Stimulated activated naive B cell treated with anti-CD40 and anti-IgM and Interleukin-4, amounts not matched to agents 10 μg/mL and 1 μg/mL and 100 μg/mL, for 72 hours (primary cell): ENCODE results near the gene SEC24D.

ENCODE experiments used
- ATAC-seq, 2 donors: fragments of 150-1000 bp; cut with Tn5 transposase; replicated peaks; 2 replicates each; pipeline ENCODE4 v1.10.0; 2021; ENCODE audit warnings: moderate library complexity in 1 of 2
- DNase-seq: peaks from one replicate; pipeline ENCODE4 v3.0.0; 2021
- H3K27ac Mint-ChIP-seq: one replicate; pipeline ENCODE4 v1.8.0; 2022; ENCODE audit warnings: mild to moderate bottlenecking, mixed read lengths
- H3K27me3 Mint-ChIP-seq, 2 donors: one replicate each; pipeline ENCODE4 v1.8.0; 2022; ENCODE audit warnings: mixed read lengths in 2 of 2
- H3K36me3 Mint-ChIP-seq, 2 donors: one replicate each; pipeline ENCODE4 v1.8.0; 2022; ENCODE audit warnings: mixed read lengths in 2 of 2, mild to moderate bottlenecking in 1 of 2
- H3K4me1 Mint-ChIP-seq, 2 donors: one replicate each; pipeline ENCODE4 v1.8.0; 2022; ENCODE audit warnings: mixed read lengths in 2 of 2, mild to moderate bottlenecking in 1 of 2
- H3K4me3 Mint-ChIP-seq, 2 donors: one replicate each; pipeline ENCODE4 v1.8.0; 2022; ENCODE audit warnings: mild to moderate bottlenecking in 2 of 2, mixed read lengths in 2 of 2, moderate library complexity in 1 of 2
- H3K9me3 Mint-ChIP-seq, 2 donors: one replicate each; pipeline ENCODE4 v1.8.0; 2022; ENCODE audit warnings: mixed read lengths in 2 of 2, mild to moderate bottlenecking in 1 of 2

The SEC24D gene

GRCh38 chr4:118732591-118733330 lies 103.2 kb downstream of the SEC24D start:
- H3K36me3 Mint-ChIP-seq = peaks cover 28% of the 10 kb centered on the region in 2 donors

DNA sequence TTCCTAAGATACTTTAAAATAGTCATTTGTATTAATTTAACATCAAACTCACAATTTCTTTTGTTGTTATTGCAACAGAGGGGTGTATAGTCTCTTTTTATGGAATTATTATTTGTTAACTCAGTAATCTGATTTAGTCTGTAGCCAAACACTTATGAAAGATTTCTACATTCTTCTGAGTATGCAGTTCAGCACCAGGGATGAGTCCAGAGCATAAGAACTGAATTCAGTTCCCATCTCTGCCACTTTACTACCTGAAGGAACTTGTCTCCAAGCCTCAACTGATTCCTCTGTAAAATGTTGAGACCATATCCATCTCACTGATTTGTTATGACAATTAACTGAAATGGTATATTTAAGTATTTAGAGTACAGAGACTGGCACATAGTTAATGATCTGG lies 105.2 kb downstream of the SEC24D start:
- Mint-ChIP-seq H3K27ac (no peak overlapping the region), H3K27me3 (no peaks in the 10 kb centered on the region), H3K4me3 (no peak overlapping the region), H3K36me3 (peaks cover 21 to 35% of the 10 kb centered on the region in 2 donors), H3K9me3 (no peaks in the 10 kb centered on the region), H3K4me1 (no peaks in the 10 kb centered on the region)
- ATAC-seq (no peak), DNase-seq (no peak)

More at GRCh38 chr4:118732591-118733330, 103.2 kb downstream of the SEC24D start:
- no peaks in the 10 kb centered on the region for H3K4me1 Mint-ChIP-seq
- H3K27me3 Mint-ChIP-seq = no peaks in the 10 kb centered on the region
- ATAC-seq (no peak), DNase-seq (no peak)
- H3K9me3 Mint-ChIP-seq = no peaks in the 10 kb centered on the region
- H3K4me3 Mint-ChIP-seq = no peak overlapping the region
- no peak overlapping the region for H3K27ac Mint-ChIP-seq

- H3K27ac Mint-ChIP-seq = no peak overlapping the region
- ATAC-seq = no peak
Observed at GRCh38 chr4:118729287-118730286, 106.3 kb downstream of the SEC24D start.

GRCh38 chr4:118727360-118727759 lies 108.6 kb downstream of the SEC24D start:
- H3K9me3 Mint-ChIP-seq = no peaks in the 10 kb centered on the region
- no peaks in the 10 kb centered on the region for H3K27me3 Mint-ChIP-seq
- H3K27ac Mint-ChIP-seq = no peak overlapping the region
- peaks cover 18 to 36% of the 10 kb centered on the region in 2 donors for H3K36me3 Mint-ChIP-seq
- ATAC-seq (no peak), DNase-seq (no peak)
- no peaks in the 10 kb centered on the region for H3K4me1 Mint-ChIP-seq
- no peak overlapping the region for H3K4me3 Mint-ChIP-seq

More at GRCh38 chr4:118729287-118730286, 106.3 kb downstream of the SEC24D start:
- Mint-ChIP-seq H3K4me1 (no peaks in the 10 kb centered on the region), H3K4me3 (no peak overlapping the region), H3K9me3 (no peaks in the 10 kb centered on the region), H3K27me3 (no peaks in the 10 kb centered on the region), H3K36me3 (peaks cover 18 to 37% of the 10 kb centered on the region in 2 donors)
- DNase-seq = no peak

DNA sequence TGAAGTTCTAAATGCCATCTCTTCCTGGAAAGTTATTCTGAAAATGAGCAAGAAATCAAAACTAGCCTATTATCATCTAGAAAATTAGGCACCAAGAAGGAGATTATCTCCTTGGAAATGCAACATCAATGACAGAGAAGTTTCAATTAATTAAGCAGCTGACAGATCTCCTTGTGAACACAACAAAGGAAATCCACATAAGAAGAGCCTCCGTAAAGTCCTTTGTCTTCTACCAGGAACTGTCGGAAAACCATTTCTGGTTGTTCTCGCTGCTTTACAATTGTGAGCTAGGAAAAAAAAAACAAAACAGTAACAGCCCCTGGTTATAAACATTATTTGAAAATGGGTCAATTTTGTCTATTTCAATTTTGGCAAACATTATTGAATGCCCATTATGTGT lies 112.6 kb downstream of the SEC24D start:
- H3K9me3 Mint-ChIP-seq = no peaks in the 10 kb centered on the region
- DNase-seq = no peak
- no peaks in the 10 kb centered on the region for H3K27me3 Mint-ChIP-seq
- no peak overlapping the region for H3K27ac Mint-ChIP-seq
- H3K36me3 Mint-ChIP-seq = peaks cover 16 to 41% of the 10 kb centered on the region in 2 donors
- H3K4me1 Mint-ChIP-seq = no peaks in the 10 kb centered on the region
- no peak overlapping the region for H3K4me3 Mint-ChIP-seq
- ATAC-seq = no peak

GRCh38 chr4:118721752-118722151 lies 114.2 kb downstream of the SEC24D start:
- Mint-ChIP-seq H3K4me1 (no peaks in the 10 kb centered on the region), H3K36me3 (peaks cover 18 to 47% of the 10 kb centered on the region in 2 donors), H3K27ac (no peak overlapping the region), H3K9me3 (no peaks in the 10 kb centered on the region), H3K4me3 (no peak overlapping the region), H3K27me3 (no peaks in the 10 kb centered on the region)
- ATAC-seq (no peak), DNase-seq (no peak)

- Mint-ChIP-seq H3K27ac (peak overlapping the region; percentile 42), H3K9me3 (no peaks in the 10 kb centered on the region), H3K4me1 (peaks cover 0 to 2% of the 10 kb centered on the region in 2 donors), H3K36me3 (peaks cover 14 to 41% of the 10 kb centered on the region in 2 donors), H3K4me3 (no peak overlapping the region), H3K27me3 (no peaks in the 10 kb centered on the region)
- ATAC-seq = no peak
- DNase-seq = no peak
Observed at GRCh38 chr4:118718511-118719170, 117.3 kb downstream of the SEC24D start.

- no peak overlapping the region for H3K27ac Mint-ChIP-seq
- no peak for DNase-seq
- ATAC-seq = no peak
- peaks cover 0 to 2% of the 10 kb centered on the region in 2 donors for H3K4me1 Mint-ChIP-seq
- H3K9me3 Mint-ChIP-seq = no peaks in the 10 kb centered on the region
- H3K36me3 Mint-ChIP-seq = peaks cover 11 to 52% of the 10 kb centered on the region in 2 donors
- H3K27me3 Mint-ChIP-seq = no peaks in the 10 kb centered on the region
- H3K4me3 Mint-ChIP-seq = no peak overlapping the region
Observed at GRCh38 chr4:118716304-118716703, 119.6 kb downstream of the SEC24D start.

DNA sequence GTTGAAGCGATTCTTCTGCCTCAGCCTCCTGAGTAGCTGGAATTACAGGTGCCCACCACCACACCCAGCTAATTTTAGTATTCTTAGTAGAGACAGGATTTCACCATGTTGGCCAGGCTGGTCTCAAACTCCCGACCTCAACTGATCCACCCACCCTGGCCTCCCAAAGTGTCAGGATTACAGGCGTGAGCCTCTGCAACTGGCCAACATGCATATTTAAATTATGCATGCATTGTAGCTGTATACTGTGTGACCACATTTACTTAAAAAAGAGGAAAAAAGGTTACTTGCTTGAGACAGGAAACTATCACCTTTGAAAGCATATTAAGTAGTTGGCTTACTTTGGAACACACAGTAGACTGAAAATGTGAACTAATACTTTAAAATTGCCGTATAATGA lies 121.2 kb downstream of the SEC24D start:
- Mint-ChIP-seq H3K4me3 (no peak overlapping the region), H3K27me3 (no peaks in the 10 kb centered on the region), H3K36me3 (peaks cover 15 to 51% of the 10 kb centered on the region in 2 donors), H3K27ac (no peak overlapping the region), H3K9me3 (no peaks in the 10 kb centered on the region), H3K4me1 (peaks cover 0 to 2% of the 10 kb centered on the region in 2 donors)
- no peak for DNase-seq
- ATAC-seq = no peak

DNA sequence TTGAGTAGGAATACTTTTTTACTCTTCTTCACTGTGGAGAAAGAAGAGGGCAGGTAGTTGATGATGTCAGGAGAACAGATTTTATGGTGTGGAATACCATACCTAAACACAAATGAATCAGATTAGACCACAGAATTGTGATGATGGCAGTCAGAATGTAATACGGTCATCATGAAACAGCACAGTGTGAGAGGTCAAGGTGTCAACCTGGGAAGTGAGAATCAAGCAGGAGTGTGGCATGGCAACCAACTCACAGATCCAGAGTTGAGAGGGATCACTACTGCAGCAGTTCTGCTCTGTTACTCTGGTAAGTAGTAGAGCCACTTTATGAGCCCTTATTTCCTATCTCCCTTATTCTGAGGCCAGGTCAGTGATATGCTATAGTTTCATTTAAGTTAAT lies 123.1 kb downstream of the SEC24D start:
- peaks cover 0 to 2% of the 10 kb centered on the region in 2 donors for H3K4me1 Mint-ChIP-seq
- H3K27me3 Mint-ChIP-seq = no peaks in the 10 kb centered on the region
- no peak overlapping the region for H3K4me3 Mint-ChIP-seq
- no peak overlapping the region for H3K27ac Mint-ChIP-seq
- H3K36me3 Mint-ChIP-seq = peaks cover 17 to 53% of the 10 kb centered on the region in 2 donors
- ATAC-seq (peak; percentile 36 to 60), DNase-seq (no peak)
- H3K9me3 Mint-ChIP-seq = no peaks in the 10 kb centered on the region

GRCh38 chr4:118711052-118711451 lies 124.9 kb downstream of the SEC24D start:
- peaks cover 26 to 54% of the 10 kb centered on the region in 2 donors for H3K36me3 Mint-ChIP-seq
- H3K27me3 Mint-ChIP-seq = no peaks in the 10 kb centered on the region
- H3K27ac Mint-ChIP-seq = no peak overlapping the region
- H3K9me3 Mint-ChIP-seq = no peaks in the 10 kb centered on the region
- no peak for ATAC-seq
- DNase-seq = no peak
- H3K4me3 Mint-ChIP-seq = no peak overlapping the region
- peaks cover 0 to 2% of the 10 kb centered on the region in 2 donors for H3K4me1 Mint-ChIP-seq

DNA sequence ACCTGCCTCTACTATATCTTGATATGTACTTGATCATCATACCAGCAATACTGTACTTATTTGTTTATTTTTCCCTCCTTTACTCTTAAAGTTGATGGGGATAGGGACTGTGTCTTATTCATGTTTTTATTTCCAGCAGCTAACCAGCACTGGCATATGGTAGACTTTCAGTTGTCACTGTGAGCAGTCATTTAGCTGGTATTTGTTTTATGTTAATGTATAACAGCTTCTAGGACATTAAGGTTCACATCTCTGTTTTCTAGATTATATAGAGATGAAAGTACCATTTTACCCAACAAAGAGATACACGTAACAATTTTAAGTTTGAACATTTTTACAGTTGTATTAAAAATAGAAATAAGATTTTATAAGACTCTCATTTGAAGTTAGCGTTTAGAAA lies 132.8 kb downstream of the SEC24D start:
- DNase-seq = no peak
- peaks cover 28 to 57% of the 10 kb centered on the region in 2 donors for H3K36me3 Mint-ChIP-seq

GRCh38 chr4:118684873-118685811 lies 150.8 kb downstream of the SEC24D start, which contains the start of gene METTL14:
Gene METTL14, plus strand, starts transcription at chr4:118685392. Its CDS starts 143 bp downstream, at chr4:118685535.
- ATAC-seq (peak; percentile 99), DNase-seq (peak; percentile 89)
- H3K4me3 Mint-ChIP-seq = peak within 1 kb of the TSS; percentile 96 to 97
- H3K27ac Mint-ChIP-seq = peak within 1 kb of the TSS; percentile 97
- H3K4me1 Mint-ChIP-seq = peaks cover 4 to 15% of the 10 kb centered on the region in 2 donors
- peaks cover 0 to 1% of the 10 kb centered on the region in 2 donors for H3K9me3 Mint-ChIP-seq
- peaks cover 0 to 17% of the 10 kb centered on the region in 2 donors for H3K36me3 Mint-ChIP-seq
- H3K27me3 Mint-ChIP-seq = no peaks in the 10 kb centered on the region

More for the DNA sequence above, 132.8 kb downstream of the SEC24D start:
- H3K27ac Mint-ChIP-seq = no peak overlapping the region
- ATAC-seq = no peak
- no peaks in the 10 kb centered on the region for H3K9me3 Mint-ChIP-seq
- H3K4me1 Mint-ChIP-seq = no peaks in the 10 kb centered on the region
- no peaks in the 10 kb centered on the region for H3K27me3 Mint-ChIP-seq
- no peak overlapping the region for H3K4me3 Mint-ChIP-seq
